ENCODE data around the gene WRAP53. TPM values are rescaled to one million over a fixed set of nuclear protein-coding genes. Genes with fewer than 3 reads are reported as not detected.

Gene WRAP53
- total RNA-seq, 2 donors from 2014 or later: 19.4 to 48.2 TPM

DNA sequence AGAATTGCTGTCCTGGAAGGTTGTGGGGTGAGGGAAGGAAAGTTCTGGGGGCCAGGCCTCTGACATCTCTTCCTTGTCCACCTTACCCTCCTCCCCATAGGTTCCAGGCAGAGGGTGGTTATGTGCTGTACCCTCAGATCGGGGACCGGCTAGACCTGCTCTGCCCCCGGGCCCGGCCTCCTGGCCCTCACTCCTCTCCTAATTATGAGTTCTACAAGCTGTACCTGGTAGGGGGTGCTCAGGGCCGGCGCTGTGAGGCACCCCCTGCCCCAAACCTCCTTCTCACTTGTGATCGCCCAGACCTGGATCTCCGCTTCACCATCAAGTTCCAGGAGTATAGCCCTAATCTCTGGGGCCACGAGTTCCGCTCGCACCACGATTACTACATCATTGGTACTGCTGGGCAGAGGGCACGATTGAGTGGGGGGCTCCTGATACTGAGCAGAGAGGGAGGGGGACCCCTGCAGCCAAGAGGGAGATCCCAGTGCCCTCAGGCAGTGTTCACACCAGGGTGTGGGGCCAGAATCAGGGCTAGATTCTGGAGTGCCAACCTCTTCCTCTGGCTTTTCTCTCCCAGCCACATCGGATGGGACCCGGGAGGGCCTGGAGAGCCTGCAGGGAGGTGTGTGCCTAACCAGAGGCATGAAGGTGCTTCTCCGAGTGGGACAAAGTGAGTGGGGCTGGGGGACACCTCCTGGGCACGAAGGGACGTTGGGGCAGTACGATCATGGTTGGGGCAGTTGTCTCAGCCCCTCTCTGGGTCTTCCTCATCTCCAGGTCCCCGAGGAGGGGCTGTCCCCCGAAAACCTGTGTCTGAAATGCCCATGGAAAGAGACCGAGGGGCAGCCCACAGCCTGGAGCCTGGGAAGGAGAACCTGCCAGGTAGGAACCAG, 19.8 kb downstream of the WRAP53 start:
- Mint-ChIP-seq H3K9me3 (no peaks in the 10 kb centered on the region), H3K4me1 (ENCODE audit: low read depth in 2 of 2) (peaks cover 15 to 30% of the 10 kb centered on the region in 2 donors), H3K36me3 (no peaks in the 10 kb centered on the region), H3K27ac (no peak overlapping the region), H3K4me3 (no peak overlapping the region), H3K27me3 (peaks cover 55 to 56% of the 10 kb centered on the region in 2 donors)
- ATAC-seq (no peak), DNase-seq (ENCODE audit: low spot score) (no peak)

DNA sequence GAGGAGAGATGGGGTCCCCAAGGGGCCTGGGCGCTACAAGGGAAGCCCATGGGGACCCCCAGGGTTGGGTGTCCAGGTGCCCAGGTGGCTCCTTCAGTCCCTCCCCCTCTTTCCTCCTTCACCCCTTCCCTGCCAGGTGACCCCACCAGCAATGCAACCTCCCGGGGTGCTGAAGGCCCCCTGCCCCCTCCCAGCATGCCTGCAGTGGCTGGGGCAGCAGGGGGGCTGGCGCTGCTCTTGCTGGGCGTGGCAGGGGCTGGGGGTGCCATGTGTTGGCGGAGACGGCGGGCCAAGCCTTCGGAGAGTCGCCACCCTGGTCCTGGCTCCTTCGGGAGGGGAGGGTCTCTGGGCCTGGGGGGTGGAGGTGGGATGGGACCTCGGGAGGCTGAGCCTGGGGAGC, 20.8 kb downstream of the WRAP53 start:
- Mint-ChIP-seq H3K36me3 (no peaks in the 10 kb centered on the region), H3K27me3 (peaks cover 55 to 56% of the 10 kb centered on the region in 2 donors)

DNA sequence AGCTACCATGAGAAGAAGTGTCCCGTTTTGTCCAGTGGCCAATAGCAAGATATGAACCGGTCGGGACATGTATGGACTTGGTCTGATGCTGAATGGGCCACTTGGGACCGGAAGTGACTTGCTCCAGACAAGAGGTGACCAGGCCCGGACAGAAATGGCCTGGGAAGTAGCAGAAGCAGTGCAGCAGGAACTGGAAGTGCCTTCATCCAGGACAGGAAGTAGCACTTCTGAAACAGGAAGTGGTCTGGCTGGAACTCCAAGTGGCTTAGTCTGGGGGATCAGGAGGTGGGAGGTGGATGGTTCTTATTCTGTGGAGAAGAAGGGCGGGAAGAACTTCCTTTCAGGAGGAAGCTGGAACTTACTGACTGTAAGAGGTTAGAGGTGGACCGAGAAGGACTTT, 22.0 kb downstream of the WRAP53 start:
- Mint-ChIP-seq H3K36me3 (no peaks in the 10 kb centered on the region), H3K4me1 (ENCODE audit: low read depth in 2 of 2) (peaks cover 20 to 22% of the 10 kb centered on the region in 2 donors), H3K27ac (peak overlapping the region in 1 of 2 donors; percentile 47), H3K9me3 (no peaks in the 10 kb centered on the region), H3K27me3 (peaks cover 51 to 54% of the 10 kb centered on the region in 2 donors), H3K4me3 (no peak overlapping the region)
- ATAC-seq (no peak), DNase-seq (ENCODE audit: low spot score) (no peak)

More for the DNA sequence above, 20.8 kb downstream of the WRAP53 start:
- peaks cover 21 to 27% of the 10 kb centered on the region in 2 donors for H3K4me1 Mint-ChIP-seq (ENCODE audit: low read depth in 2 of 2)
- ATAC-seq: no peak
- H3K4me3 Mint-ChIP-seq: no peak overlapping the region
- H3K9me3 Mint-ChIP-seq: no peaks in the 10 kb centered on the region
- no peak for DNase-seq (ENCODE audit: low spot score)
- no peak overlapping the region for H3K27ac Mint-ChIP-seq

- Mint-ChIP-seq H3K27me3 (peaks cover 53 to 55% of the 10 kb centered on the region in 2 donors), H3K4me3 (no peak overlapping the region), H3K9me3 (no peaks in the 10 kb centered on the region), H3K27ac (no peak overlapping the region), H3K4me1 (ENCODE audit: low read depth in 2 of 2) (peaks cover 20 to 22% of the 10 kb centered on the region in 2 donors), H3K36me3 (no peaks in the 10 kb centered on the region)
- DNase-seq (ENCODE audit: low spot score) (no peak), ATAC-seq (no peak)
These were observed 22.9 kb downstream of the WRAP53 start for GRCh38 chr17:7711051-7711755.

GRCh38 chr17:7712111-7712771, 24.0 kb downstream of the WRAP53 start:
- Mint-ChIP-seq H3K27ac (no peak overlapping the region), H3K9me3 (no peaks in the 10 kb centered on the region), H3K4me3 (no peak overlapping the region), H3K27me3 (peaks cover 51 to 52% of the 10 kb centered on the region in 2 donors), H3K36me3 (no peaks in the 10 kb centered on the region), H3K4me1 (ENCODE audit: low read depth in 2 of 2) (peaks cover 22 to 28% of the 10 kb centered on the region in 2 donors)
- no peak for DNase-seq (ENCODE audit: low spot score)
- peak in 1 of 2 donors; percentile 3 for ATAC-seq

GRCh38 chr17:7713782-7714181, 25.5 kb downstream of the WRAP53 start:
- ATAC-seq (no peak), DNase-seq (ENCODE audit: low spot score) (no peak)
- H3K4me3 Mint-ChIP-seq: no peak overlapping the region
- no peak overlapping the region for H3K27ac Mint-ChIP-seq
- no peaks in the 10 kb centered on the region for H3K9me3 Mint-ChIP-seq
- peaks cover 30 to 36% of the 10 kb centered on the region in 2 donors for H3K4me1 Mint-ChIP-seq (ENCODE audit: low read depth in 2 of 2)
- no peaks in the 10 kb centered on the region for H3K36me3 Mint-ChIP-seq
- peaks cover 57 to 66% of the 10 kb centered on the region in 2 donors for H3K27me3 Mint-ChIP-seq

DNA sequence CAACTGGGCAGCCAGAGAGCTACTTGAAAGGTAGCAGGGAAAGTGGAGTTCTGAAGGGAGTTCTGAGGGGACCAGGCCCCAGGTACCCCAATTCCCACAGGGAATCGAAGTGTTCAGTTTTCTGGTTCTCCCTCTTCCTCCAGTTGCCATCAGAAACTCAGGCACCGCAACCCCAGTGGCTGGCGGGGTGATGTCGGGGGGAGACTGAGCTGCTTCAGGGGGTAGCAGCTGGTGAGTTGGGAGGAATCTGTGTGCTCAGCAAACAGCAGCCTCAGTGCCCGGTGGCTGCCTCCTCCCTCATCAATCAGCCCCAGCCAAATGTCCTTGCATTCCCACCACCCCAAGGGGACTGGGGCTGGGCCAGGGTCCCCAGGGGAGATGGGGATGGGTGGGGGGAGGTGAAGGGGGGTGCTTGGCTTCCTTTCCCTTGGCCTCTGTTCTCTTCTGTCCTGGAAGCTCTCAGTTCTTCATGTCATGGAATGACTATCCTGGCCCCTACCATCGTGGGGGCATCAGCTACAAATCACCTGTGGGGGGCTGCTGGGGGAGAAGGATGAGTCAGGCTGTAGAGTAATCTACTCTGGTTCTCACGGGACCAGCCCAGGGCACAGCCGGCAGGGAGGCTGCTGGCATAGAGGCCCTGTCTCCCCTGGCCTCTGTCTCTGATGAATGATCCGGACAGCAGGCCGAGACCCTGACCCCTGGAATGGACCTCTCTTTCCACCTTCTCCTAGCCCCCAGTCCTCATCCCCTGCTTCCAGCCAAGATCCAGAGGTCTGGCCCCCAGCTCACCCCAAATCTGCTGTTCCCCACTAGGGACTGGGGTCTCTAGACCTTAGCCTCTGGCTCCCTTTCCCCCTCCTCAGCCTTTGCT, 26.7 kb downstream of the WRAP53 start:
- Mint-ChIP-seq H3K4me3 (no peak overlapping the region), H3K9me3 (no peaks in the 10 kb centered on the region), H3K36me3 (no peaks in the 10 kb centered on the region), H3K27me3 (peaks cover 58 to 73% of the 10 kb centered on the region in 2 donors), H3K27ac (no peak overlapping the region), H3K4me1 (ENCODE audit: low read depth in 2 of 2) (peaks cover 29 to 33% of the 10 kb centered on the region in 2 donors)
- no peak for DNase-seq (ENCODE audit: low spot score)
- no peak for ATAC-seq

DNA sequence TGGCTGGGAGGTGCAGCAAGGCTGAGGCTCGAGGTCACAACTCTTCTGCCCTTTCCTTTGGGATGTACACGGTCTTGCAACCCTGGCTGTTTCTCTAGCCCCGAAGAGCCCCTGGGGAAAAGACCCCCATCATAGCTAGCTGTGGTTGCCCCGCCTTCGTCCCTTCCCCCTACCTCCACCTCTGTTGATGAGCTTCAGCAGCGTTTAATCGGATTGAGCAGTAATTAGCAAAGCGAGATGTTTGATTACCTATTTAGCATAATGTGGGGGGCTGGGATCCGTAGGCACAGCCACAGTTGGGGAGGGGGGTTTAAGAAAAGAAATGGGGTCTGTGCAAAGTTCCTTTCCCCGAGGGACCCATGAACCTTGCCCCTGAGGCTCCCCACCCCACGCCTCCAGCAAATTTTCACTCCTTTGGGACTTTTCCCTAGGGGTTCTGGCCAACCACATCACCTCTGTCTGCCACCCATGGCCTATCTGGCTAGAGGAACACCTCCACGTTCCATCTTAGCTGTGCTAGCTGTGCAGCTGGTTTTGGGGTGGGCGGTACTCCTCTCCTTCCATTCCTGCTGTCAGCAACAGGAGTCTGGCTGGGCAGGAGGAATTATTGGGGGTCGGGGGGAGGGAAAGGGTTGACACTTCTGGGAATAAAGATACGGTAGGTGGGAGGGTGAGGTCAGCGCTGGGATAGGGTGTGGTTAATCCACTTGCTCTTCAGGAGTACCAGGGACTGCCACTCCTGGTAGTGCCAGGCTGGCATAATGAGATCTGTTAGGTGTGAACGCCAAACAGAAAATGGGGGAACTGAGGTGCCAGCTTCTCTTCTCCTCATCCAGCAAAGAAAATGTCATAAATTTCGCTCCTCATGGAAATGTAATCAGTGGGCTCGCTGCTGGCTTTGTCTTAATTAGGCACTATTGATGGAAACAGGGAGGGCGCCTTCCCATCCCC, 27.9 kb downstream of the WRAP53 start:
- no peak for ATAC-seq
- Mint-ChIP-seq H3K4me3 (peak overlapping the region; percentile 60), H3K27ac (no peak overlapping the region), H3K4me1 (ENCODE audit: low read depth in 2 of 2) (peaks cover 19 to 23% of the 10 kb centered on the region in 2 donors), H3K27me3 (peaks cover 58 to 79% of the 10 kb centered on the region in 2 donors), H3K9me3 (no peaks in the 10 kb centered on the region), H3K36me3 (no peaks in the 10 kb centered on the region)
- DNase-seq (ENCODE audit: low spot score): no peak

GRCh38 chr17:7716901-7717755, 28.9 kb downstream of the WRAP53 start, which contains the start of gene DNAH2:
Gene DNAH2 (plus strand): TSS chr17:7717744. CDS start chr17:7719735, 1,991 bp downstream.
- no peaks in the 10 kb centered on the region for H3K36me3 Mint-ChIP-seq
- peaks cover 59 to 77% of the 10 kb centered on the region in 2 donors for H3K27me3 Mint-ChIP-seq
- peak; percentile 72 to 80 for ATAC-seq
- DNase-seq (ENCODE audit: low spot score): peak; percentile 73
- H3K4me1 Mint-ChIP-seq (ENCODE audit: low read depth in 2 of 2): peaks cover 15 to 20% of the 10 kb centered on the region in 2 donors
- H3K4me3 Mint-ChIP-seq: peak within 1 kb of the TSS; percentile 60
- H3K27ac Mint-ChIP-seq: no peak within 1 kb of the TSS
- no peaks in the 10 kb centered on the region for H3K9me3 Mint-ChIP-seq

- ATAC-seq: peak in 1 of 2 donors; percentile 49
- peaks cover 56 to 77% of the 10 kb centered on the region in 2 donors for H3K27me3 Mint-ChIP-seq
- H3K4me3 Mint-ChIP-seq: peak overlapping the region; percentile 60
- H3K9me3 Mint-ChIP-seq: no peaks in the 10 kb centered on the region
- no peak overlapping the region for H3K27ac Mint-ChIP-seq
- H3K4me1 Mint-ChIP-seq (ENCODE audit: low read depth in 2 of 2): peaks cover 15 to 20% of the 10 kb centered on the region in 2 donors
- H3K36me3 Mint-ChIP-seq: no peaks in the 10 kb centered on the region
- no peak for DNase-seq (ENCODE audit: low spot score)
These were observed 29.6 kb downstream of the WRAP53 start for GRCh38 chr17:7717756-7718350.

DNA sequence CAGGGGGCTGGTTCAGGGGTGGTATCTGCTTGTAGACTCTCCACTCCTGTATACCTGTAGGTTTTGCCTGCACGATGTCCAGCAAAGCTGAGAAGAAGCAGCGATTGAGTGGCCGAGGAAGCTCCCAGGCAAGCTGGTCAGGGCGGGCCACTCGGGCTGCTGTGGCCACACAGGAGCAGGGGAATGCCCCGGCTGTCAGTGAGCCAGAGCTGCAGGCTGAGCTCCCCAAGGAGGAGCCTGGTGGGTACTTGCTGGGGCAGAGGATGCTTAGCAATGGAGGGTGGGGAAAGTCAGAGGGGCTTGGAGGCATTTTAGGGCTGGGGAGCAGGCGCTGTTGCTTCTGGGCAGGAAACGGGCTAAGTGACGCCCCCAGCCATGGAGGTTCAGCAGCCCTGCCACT, 31.4 kb downstream of the WRAP53 start:
- Mint-ChIP-seq H3K27ac (no peak overlapping the region), H3K4me1 (ENCODE audit: low read depth in 2 of 2) (peaks cover 8 to 16% of the 10 kb centered on the region in 2 donors), H3K4me3 (no peak overlapping the region), H3K36me3 (no peaks in the 10 kb centered on the region), H3K9me3 (no peaks in the 10 kb centered on the region), H3K27me3 (peaks cover 52 to 76% of the 10 kb centered on the region in 2 donors)
- no peak for DNase-seq (ENCODE audit: low spot score)
- no peak for ATAC-seq
